ENCODE results near the gene EFHC1. TPM values are rescaled to one million over a fixed set of nuclear protein-coding genes. Genes with fewer than 3 reads are reported as not detected.

EFHC1 gene
- total and polyA plus RNA-seq, 2 of the 13 experiments (the other 11 are each of a cell fraction or from before 2014, with no cell fraction given) = 23.4 to 29.5 TPM

- TF ChIP-seq ZNF275 (CRISPR knock-in tag; IDR thresholded peaks at IDR 0.05; ENCODE audit: borderline replicate concordance) = peak; percentile 35
- peak; percentile 81 for TF ChIP-seq HOXA3 (CRISPR knock-in tag; IDR thresholded peaks at IDR 0.05)
- TF ChIP-seq XRCC5 (optimal IDR thresholded peaks at IDR 0.05; ENCODE audit: low read length) = peak; percentile 74
- TF ChIP-seq ZNF703 (CRISPR knock-in tag; IDR thresholded peaks at IDR 0.05; ENCODE audit: borderline replicate concordance) = no peak
- TF ChIP-seq CEBPG (CRISPR knock-in tag; IDR thresholded peaks at IDR 0.05) = peak; percentile 31
- TF ChIP-seq ZNF768 (CRISPR knock-in tag; IDR thresholded peaks at IDR 0.05) = peak; percentile 71; the same call in 1 of the 2 replicates
- no peak for TF ChIP-seq ZBTB1 (CRISPR knock-in tag; IDR thresholded peaks at IDR 0.05; ENCODE audit: borderline replicate concordance)
- TF ChIP-seq ZGPAT (CRISPR knock-in tag; IDR thresholded peaks at IDR 0.05) = peak; percentile 94
- TF ChIP-seq POLR2G (IDR thresholded peaks at IDR 0.05; ENCODE audit: low read depth, low read length) = peak; percentile 98
- no peak for TF ChIP-seq NR2F1 (CRISPR knock-in tag; IDR thresholded peaks at IDR 0.05)
- peak; percentile 76; the same call in 1 of the 2 replicates for TF ChIP-seq ZSCAN31 (CRISPR knock-in tag; IDR thresholded peaks at IDR 0.05; ENCODE audit: low read depth)
- TF ChIP-seq ZBTB2 (CRISPR knock-in tag; IDR thresholded peaks at IDR 0.05; ENCODE audit: low read depth) = 0 out of 2 replicates have a peak, but pooled peaks have one; percentile 59
Measured at GRCh38 chr6:52419809-52420667, at the start of gene EFHC1 (continued).
